Keratinocyte (primary cell): Measurements from ENCODE around the gene ITGAV.

Experiments used
- EZH2 ChIP-seq: IDR thresholded peaks from one replicate; pipeline ENCODE4 v1.6.1; 2012; ENCODE audit warnings: inconsistent platforms, mild to moderate bottlenecking, low read length, moderate library complexity
- TF ChIP-seq, protein P1 (sequence below), 3 experiments: IDR thresholded peaks in 1 of 3; conservative IDR thresholded peaks in 1 of 3; optimal IDR thresholded peaks in 1 of 3; 2 replicates in 2 of 3; 3 replicates in 1 of 3; pipeline versions ENCODE3 to v1.5.1; 2011; ENCODE audit warnings: low read length in 3 of 3, mild to moderate bottlenecking in 3 of 3, moderate library complexity in 2 of 3, control low read depth in 1 of 3, inconsistent platforms in 1 of 3; ENCODE audit not compliant: insufficient read depth in 2 of 3; ENCODE audit errors: extremely low read depth in 1 of 3

DNA sequence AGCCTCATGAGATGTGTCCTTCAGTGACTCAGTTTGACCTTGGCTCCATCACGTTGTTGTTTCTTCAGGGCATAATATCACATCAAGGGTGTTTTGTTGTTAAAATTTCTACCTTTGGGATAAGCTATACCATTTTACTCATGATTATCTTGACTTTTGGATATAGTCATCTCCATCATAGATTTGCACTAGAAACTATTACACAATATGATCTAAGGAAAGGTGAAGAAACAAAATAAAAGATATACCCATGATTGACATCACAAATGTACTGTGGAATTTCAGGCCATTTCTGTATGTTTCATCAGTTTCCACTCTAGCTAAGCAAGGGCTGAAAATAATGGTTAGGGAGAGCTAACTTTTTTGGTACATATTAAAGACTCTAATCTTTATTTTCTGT is 79.3 kb downstream of the ITGAV start:
- TF ChIP-seq, protein P1, sequence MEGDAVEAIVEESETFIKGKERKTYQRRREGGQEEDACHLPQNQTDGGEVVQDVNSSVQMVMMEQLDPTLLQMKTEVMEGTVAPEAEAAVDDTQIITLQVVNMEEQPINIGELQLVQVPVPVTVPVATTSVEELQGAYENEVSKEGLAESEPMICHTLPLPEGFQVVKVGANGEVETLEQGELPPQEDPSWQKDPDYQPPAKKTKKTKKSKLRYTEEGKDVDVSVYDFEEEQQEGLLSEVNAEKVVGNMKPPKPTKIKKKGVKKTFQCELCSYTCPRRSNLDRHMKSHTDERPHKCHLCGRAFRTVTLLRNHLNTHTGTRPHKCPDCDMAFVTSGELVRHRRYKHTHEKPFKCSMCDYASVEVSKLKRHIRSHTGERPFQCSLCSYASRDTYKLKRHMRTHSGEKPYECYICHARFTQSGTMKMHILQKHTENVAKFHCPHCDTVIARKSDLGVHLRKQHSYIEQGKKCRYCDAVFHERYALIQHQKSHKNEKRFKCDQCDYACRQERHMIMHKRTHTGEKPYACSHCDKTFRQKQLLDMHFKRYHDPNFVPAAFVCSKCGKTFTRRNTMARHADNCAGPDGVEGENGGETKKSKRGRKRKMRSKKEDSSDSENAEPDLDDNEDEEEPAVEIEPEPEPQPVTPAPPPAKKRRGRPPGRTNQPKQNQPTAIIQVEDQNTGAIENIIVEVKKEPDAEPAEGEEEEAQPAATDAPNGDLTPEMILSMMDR (optimal IDR thresholded peaks at IDR 0.05 in 1 of 3, IDR thresholded peaks at IDR 0.05 in 1 of 3, conservative IDR thresholded peaks at IDR 0.05 in 1 of 3; ENCODE audit: extremely low read depth in 1 of 3, insufficient read depth in 2 of 3, low read length in 3 of 3) = no peak
- TF ChIP-seq EZH2 = no peak
